CD4-positive, alpha-beta T cell treated with Interleukin-21 for 1 hour (primary cell): ENCODE results near the gene TMEM30B.

Experiments
- DNase-seq: peaks from one replicate; pipeline ENCODE4 v3.0.0-alpha.2; 2020

TMEM30B gene

DNA sequence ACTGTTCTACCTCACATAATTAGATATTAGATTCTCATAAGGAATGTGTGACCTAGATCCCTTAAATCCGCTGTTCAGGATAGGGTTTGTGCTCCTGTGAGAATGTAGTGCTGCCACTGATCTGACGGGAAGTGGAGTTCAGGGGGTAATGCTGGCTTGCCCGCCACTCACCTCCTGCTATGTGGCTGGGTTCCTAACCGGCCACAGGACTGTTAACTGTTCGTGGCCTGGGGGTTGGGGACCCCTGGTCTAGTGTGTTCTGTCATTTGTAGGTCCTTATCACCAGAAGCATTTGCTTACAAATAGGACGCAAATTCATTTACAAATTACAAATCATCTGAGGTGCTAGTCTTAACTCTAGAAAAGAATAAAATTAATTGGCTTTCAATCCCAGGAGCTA is 16.4 kb upstream of the TMEM30B start:
- no peak for DNase-seq

GRCh38 chr14:61296719-61297502 is 15.8 kb upstream of the TMEM30B start:
- DNase-seq, result peak; percentile 75

GRCh38 chr14:61296151-61296550 is 15.0 kb upstream of the TMEM30B start:
- DNase-seq, result no peak

DNA sequence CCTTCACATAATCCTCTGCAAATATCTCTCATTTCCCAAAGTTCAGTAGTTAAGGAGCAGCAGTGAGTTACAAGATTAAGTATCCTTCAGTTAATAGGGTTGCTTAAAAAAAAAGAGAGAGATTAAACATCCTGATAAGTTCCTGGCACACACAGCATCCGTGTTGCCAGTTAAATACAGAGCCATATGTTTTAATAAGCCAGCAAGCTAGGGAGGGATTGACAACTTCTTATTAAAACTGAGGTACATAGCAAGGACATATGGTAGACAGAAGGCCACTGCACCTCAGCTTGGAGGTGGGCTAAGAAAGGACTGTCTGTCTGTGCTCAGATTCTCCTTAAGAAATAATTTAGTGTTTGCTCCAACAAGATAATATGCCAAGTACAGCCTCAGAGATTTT is 9.6 kb upstream of the TMEM30B start:
- DNase-seq, result no peak

GRCh38 chr14:61288720-61289119 is 7.6 kb upstream of the TMEM30B start:
- DNase-seq, result no peak

- no peak for DNase-seq
Observed at GRCh38 chr14:61288228-61288627, 7.1 kb upstream of the TMEM30B start.

DNA sequence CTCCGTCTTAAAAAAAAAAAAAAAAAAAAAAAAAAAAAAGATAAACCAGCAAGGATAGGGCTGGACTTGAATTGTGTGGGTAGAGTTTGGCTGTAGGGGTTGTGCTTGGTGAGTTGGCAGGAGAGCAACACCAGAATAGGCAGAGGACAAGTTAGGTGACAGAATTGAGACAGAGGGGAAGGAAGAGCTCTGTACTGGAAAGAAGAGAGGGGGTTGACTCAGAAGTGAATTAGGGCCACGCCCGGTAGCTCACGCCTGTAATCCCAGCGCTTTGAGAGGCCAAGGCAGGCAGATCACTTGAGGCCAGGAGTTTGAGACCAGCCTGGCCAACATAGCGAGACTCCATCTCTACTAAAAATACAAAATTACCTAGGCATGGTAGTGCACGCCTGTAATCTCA is 6.1 kb upstream of the TMEM30B start:
- DNase-seq, result no peak

GRCh38 chr14:61285364-61285763 is 4.2 kb upstream of the TMEM30B start:
- DNase-seq, result no peak

DNA sequence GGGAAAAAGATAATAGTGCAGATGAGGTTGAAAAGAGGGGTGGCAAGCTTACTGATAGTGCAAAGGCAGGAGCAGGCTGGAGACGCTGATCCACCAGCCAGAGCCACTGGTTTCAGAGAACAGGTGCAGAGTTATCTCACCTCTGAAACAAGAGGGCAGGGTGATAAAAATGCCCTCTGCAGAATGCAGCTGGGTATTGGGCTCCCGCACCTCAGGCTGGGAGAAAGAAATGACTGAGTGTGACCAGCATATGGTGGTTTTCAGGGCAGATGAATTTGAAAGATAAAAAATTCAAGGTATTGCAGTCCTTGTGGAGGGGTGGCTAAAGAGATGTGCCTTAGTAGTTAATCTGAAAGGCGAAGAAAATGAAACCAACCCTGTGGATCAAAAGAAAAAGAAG is 2.9 kb upstream of the TMEM30B start:
- no peak for DNase-seq

- DNase-seq, result no peak
Observed at GRCh38 chr14:61282746-61283145, 1.6 kb upstream of the TMEM30B start.

GRCh38 chr14:61281948-61282275 is 774 bp upstream of the TMEM30B start:
- no peak for DNase-seq

DNA sequence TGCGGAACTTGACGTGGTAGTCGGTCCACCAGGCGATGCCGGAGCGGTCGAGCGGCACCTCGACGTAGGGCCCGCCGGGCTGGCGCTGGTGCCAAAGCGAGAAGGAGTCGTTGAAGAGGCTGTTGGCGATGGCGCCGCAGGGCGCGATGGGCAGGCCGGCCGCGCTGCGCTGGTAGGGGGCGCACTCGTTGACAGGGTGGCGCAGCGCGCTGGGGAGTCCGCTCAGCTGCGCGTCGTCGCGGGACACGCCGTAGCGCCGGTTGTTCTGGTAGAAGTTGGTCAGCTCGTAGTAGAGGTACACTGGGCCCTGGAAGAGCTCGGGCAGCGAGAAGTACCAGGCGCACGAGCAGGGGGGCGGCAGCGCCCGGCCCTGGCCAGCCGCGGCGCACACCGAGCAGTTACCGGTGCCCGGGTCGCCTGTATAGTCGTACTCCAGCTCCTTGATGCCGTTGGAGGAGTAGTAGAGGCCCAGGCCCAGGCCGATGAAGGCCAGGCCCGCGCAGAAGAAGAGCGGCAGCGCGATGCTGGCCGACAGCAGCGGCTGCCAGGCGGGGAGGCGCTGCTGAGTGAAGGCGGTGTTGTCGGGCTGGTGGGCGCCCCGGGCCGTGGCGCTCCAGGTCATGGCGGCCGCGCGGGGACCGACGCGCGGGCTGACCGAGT is 482 bp downstream of the TMEM30B start:
- DNase-seq, result peak; percentile 80

DNA sequence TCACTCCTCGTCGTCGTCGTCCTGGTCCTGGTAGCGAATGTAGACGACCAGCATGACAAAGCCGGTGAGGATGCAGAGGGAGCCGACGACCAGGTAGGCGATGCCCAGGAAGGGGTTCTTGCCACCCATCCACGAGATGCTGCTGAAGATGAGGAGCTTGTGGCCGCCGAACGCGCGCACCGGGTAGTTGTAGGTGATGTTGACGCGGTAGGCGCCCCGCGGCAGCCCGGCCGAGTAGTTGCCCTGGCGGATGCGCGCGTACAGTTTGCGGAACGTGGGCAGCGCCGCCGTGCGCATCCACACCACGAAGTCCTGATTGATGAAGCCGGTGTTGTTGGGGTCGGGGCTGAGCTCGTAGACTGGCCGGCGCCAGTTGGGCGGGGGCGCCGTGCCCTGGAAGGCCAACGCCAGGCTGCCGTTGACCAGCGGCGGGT is 1.0 kb downstream of the TMEM30B start:
- no peak for DNase-seq

GRCh38 chr14:61279082-61279481 is 2.1 kb downstream of the TMEM30B start:
- DNase-seq, result no peak

GRCh38 chr14:61277784-61278183 is 3.4 kb downstream of the TMEM30B start:
- DNase-seq, result no peak

- DNase-seq, result no peak
Observed at GRCh38 chr14:61277232-61277631, 3.9 kb downstream of the TMEM30B start.

- DNase-seq, result no peak
Observed at GRCh38 chr14:61271552-61271951, 9.6 kb downstream of the TMEM30B start.

GRCh38 chr14:61270714-61271113 is 10.4 kb downstream of the TMEM30B start:
- no peak for DNase-seq

- peak; percentile 83 for DNase-seq
Observed at GRCh38 chr14:61269321-61270083, 11.6 kb downstream of the TMEM30B start.

DNA sequence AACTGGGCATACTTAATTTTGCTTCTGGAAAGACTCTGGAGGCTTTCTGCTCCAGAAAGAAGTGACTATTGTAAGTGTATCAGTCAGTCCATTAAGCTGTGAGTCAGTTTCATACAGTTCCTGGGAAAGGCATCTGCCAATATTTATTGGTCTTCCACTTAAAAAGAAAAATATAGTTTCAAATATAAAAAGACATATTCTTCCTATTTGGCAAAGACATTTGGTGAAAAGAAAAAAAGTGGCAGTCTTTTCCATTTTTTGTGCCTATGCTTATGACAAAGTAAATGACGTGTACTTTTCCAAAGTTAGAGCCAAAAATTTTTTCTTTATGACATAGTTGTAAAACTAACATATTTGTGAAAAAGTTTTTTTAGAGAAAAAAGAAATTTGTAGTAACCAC is 12.3 kb downstream of the TMEM30B start:
- no peak for DNase-seq

DNA sequence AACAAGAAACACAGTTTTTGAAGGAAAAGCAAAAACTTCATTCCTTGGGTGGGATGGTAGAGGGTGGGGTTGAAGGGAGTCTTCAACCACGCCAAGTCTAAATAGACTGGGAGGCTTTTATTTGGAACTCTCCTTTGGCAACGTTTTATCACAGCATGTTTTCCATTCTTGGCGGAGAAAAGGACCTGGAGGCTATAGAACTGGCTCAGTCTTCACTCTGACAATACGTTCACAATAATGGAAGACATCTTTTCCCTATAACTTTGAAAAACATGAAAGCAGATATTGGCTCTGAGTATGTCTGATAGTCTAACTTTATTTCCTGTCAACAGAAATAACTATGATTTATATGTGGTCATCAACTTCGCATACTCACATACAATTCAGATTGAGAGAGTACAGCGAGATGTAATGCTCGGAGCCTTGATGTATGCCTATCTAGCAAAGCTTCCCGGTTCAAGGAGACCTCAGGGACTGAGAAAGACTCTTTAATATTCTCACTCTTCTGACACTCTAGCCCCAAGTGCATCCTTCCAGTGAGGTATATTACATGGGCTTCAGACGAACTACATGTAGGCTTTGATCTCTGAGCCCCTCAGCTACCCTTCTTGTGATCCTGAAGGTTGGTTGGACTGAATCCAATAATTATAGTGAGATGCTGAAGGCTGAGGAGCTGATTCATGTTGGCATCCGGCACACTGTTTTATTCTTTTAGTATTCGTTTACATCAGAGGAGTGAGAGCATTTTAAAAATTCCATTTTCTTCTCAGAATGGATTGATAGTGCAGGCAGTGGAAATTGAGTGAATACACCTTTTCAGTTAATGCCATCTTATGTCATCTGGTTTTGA is 14.0 kb downstream of the TMEM30B start:
- DNase-seq, result no peak

- no peak for DNase-seq
Observed at GRCh38 chr14:61266436-61266835, 14.7 kb downstream of the TMEM30B start.

DNA sequence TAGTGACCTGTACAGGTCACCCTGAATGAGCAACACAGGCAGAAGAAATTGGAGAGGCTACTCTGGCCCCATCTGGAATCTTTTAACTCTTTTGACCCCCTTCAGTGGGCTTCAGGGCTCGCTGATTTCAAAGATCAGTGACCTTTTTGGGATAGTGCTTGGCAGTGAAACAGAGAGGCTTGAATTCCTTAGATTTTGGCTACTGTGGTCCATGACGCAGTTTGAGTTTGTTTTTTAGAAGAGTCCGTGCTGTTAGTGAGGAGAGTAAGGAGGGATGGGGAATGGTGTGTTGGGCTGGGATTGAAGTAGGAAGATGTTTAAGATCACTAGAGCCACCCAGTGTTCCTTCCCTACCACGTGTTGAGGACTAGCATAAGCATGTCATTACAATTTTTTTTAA is 16.5 kb downstream of the TMEM30B start:
- DNase-seq, result no peak
